ENCODE data around the gene PRDM16.
A peak's percentile ranks its signal among the peaks of the same experiment; 100 is the strongest.

GRCh38 chr1:3352952-3353331 lies 283.9 kb downstream of the PRDM16 start:
- TF ChIP-seq POLR2AphosphoS5 (IDR thresholded peaks at IDR 0.05; ENCODE audit: low read depth, low read length), result peak; percentile 61
- no peak for TF ChIP-seq TCF7L2 (IDR thresholded peaks at IDR 0.05; ENCODE audit: low read depth, low read length)
- TF ChIP-seq, protein P1, sequence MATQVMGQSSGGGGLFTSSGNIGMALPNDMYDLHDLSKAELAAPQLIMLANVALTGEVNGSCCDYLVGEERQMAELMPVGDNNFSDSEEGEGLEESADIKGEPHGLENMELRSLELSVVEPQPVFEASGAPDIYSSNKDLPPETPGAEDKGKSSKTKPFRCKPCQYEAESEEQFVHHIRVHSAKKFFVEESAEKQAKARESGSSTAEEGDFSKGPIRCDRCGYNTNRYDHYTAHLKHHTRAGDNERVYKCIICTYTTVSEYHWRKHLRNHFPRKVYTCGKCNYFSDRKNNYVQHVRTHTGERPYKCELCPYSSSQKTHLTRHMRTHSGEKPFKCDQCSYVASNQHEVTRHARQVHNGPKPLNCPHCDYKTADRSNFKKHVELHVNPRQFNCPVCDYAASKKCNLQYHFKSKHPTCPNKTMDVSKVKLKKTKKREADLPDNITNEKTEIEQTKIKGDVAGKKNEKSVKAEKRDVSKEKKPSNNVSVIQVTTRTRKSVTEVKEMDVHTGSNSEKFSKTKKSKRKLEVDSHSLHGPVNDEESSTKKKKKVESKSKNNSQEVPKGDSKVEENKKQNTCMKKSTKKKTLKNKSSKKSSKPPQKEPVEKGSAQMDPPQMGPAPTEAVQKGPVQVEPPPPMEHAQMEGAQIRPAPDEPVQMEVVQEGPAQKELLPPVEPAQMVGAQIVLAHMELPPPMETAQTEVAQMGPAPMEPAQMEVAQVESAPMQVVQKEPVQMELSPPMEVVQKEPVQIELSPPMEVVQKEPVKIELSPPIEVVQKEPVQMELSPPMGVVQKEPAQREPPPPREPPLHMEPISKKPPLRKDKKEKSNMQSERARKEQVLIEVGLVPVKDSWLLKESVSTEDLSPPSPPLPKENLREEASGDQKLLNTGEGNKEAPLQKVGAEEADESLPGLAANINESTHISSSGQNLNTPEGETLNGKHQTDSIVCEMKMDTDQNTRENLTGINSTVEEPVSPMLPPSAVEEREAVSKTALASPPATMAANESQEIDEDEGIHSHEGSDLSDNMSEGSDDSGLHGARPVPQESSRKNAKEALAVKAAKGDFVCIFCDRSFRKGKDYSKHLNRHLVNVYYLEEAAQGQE (IDR thresholded peaks at IDR 0.05; ENCODE audit: insufficient read depth in 1 of 2, low read depth in 2 of 2, low read length in 1 of 2), result no peak
- TF ChIP-seq, protein P2, sequence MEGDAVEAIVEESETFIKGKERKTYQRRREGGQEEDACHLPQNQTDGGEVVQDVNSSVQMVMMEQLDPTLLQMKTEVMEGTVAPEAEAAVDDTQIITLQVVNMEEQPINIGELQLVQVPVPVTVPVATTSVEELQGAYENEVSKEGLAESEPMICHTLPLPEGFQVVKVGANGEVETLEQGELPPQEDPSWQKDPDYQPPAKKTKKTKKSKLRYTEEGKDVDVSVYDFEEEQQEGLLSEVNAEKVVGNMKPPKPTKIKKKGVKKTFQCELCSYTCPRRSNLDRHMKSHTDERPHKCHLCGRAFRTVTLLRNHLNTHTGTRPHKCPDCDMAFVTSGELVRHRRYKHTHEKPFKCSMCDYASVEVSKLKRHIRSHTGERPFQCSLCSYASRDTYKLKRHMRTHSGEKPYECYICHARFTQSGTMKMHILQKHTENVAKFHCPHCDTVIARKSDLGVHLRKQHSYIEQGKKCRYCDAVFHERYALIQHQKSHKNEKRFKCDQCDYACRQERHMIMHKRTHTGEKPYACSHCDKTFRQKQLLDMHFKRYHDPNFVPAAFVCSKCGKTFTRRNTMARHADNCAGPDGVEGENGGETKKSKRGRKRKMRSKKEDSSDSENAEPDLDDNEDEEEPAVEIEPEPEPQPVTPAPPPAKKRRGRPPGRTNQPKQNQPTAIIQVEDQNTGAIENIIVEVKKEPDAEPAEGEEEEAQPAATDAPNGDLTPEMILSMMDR (IDR thresholded peaks at IDR 0.05), result no peak
- TF ChIP-seq SIN3A (IDR thresholded peaks at IDR 0.05; ENCODE audit: borderline replicate concordance, insufficient read depth, low read depth, low read length), result no peak
